OCI-LY1 (cell line): Measurements from ENCODE around the gene GRPEL2.

ENCODE experiments used
- H2AFZ ChIP-seq: fragments of 200-600 bp; sonication (generic), shearing (Covaris generic); 2 replicates; pipeline ENCODE4 v1.6.0; 2014; ENCODE audit warnings: antibody characterized with exemption, mild to moderate bottlenecking, low read length
- H3F3A ChIP-seq: fragments of 200-600 bp; sonication (generic), shearing (Covaris generic); 2 replicates; pipeline ENCODE4 v1.6.0; 2014; ENCODE audit warnings: mild to moderate bottlenecking, antibody characterized with exemption, low read length, moderate library complexity; ENCODE audit not compliant: insufficient read depth
- H3K27ac ChIP-seq: fragments of 200-600 bp; sonication (generic); 2 replicates; pipeline ENCODE4 v1.5.1; 2014; ENCODE audit warnings: low read length, mixed run types, mild to moderate bottlenecking, low read depth; ENCODE audit not compliant: poor library complexity, severe bottlenecking
- H3K27me3 ChIP-seq: fragments of 200-600 bp; sonication (generic); 2 replicates; pipeline ENCODE4 v1.6.0; 2014; ENCODE audit warnings: antibody characterized with exemption, mild to moderate bottlenecking, low read length, moderate library complexity; ENCODE audit not compliant: insufficient read depth
- H3K36me3 ChIP-seq: fragments of 200-600 bp; sonication (generic); 2 replicates; pipeline ENCODE4 v1.6.1; 2014; ENCODE audit warnings: mild to moderate bottlenecking, antibody characterized with exemption, low read length, moderate library complexity, mixed read lengths; ENCODE audit not compliant: insufficient read depth
- H3K4me1 ChIP-seq: fragments of 200-600 bp; sonication (generic); 2 replicates; pipeline ENCODE4 v1.5.1; 2014; ENCODE audit warnings: mild to moderate bottlenecking, low read length, moderate library complexity; ENCODE audit not compliant: insufficient read depth, severe bottlenecking
- H3K4me2 ChIP-seq: fragments of 200-600 bp; sonication (generic), shearing (Covaris generic); 2 replicates; pipeline ENCODE4 v1.6.1; 2014; ENCODE audit warnings: low read length
- H3K4me3 ChIP-seq: fragments of 200-600 bp; sonication (generic); 2 replicates; pipeline ENCODE4 v1.5.1; 2014; ENCODE audit warnings: low read length, low read depth, mild to moderate bottlenecking, mixed read lengths; ENCODE audit not compliant: poor library complexity, severe bottlenecking
- H3K79me2 ChIP-seq: fragments of 200-600 bp; shearing (Covaris generic); 2 replicates; pipeline ENCODE4 v1.6.1; 2016; ENCODE audit warnings: mixed run types, low read length, mixed read lengths; ENCODE audit not compliant: insufficient read depth
- H3K9ac ChIP-seq: fragments of 200-600 bp; sonication (generic), shearing (Covaris generic); 2 replicates; pipeline ENCODE4 v1.6.1; 2014; ENCODE audit warnings: mild to moderate bottlenecking, low read length, mixed read lengths
- H3K9me2 ChIP-seq: fragments of 200-600 bp; sonication (generic), shearing (Covaris generic); 2 replicates; pipeline ENCODE4 v1.6.1; 2014; ENCODE audit warnings: low read depth, mild to moderate bottlenecking, low read length, mixed read lengths
- H3K9me3 ChIP-seq: fragments of 200-600 bp; shearing (Covaris generic); 2 replicates; pipeline ENCODE4 v1.6.1; 2014; ENCODE audit warnings: low read length, mixed read lengths
- H4K20me1 ChIP-seq: fragments of 200-600 bp; sonication (generic), shearing (Covaris generic); 2 replicates; pipeline ENCODE4 v1.6.0; 2016; ENCODE audit warnings: mild to moderate bottlenecking, low read length; ENCODE audit not compliant: insufficient read depth
- EZH2 ChIP-seq: fragments of 200-600 bp; sonication (generic), shearing (Covaris generic); IDR thresholded peaks from 2 replicates; pipeline ENCODE4 v1.8.0; 2017; ENCODE audit warnings: borderline replicate concordance, mixed run types, mild to moderate bottlenecking, antibody characterized with exemption, low read length, moderate library complexity, mixed read lengths
- TF ChIP-seq, protein P1 (sequence below): fragments of 200-600 bp; sonication (generic), shearing (Covaris generic); IDR thresholded peaks from 2 replicates; pipeline ENCODE4 v1.5.1; 2017; ENCODE audit warnings: mild to moderate bottlenecking, antibody characterized with exemption, low read length, moderate library complexity, mixed read lengths

Gene GRPEL2

DNA sequence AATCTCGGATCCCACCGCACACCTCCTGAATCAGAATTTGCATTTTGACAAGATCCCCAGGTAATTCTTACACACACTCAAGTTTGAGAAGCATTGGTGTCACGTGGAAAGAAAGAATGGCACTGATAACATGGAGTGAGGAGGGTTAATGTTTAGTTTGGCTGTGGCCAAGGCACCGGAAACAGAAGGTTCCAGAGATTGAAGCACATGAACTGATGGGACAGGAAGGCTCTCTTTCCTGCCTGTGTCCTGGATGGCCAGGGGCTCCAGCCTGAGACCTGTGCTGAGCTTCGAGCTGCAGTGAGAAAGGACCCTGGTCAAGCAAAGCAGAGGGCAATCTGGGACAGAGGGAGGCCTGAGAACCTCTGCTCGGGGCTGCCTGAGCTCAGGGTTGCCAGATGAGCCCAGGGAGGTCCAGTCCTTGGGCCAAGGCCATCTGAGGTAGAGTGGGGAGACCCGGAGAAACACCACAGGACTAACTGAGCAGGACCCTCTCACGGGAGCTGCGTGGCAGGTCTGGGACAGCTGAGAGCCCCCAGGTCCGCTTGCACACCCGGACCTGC lies 46.4 kb upstream of the GRPEL2 start:
- no peak overlapping the region for H3K4me2 ChIP-seq
- no peaks in the 10 kb centered on the region for H3K9me3 ChIP-seq
- TF ChIP-seq, protein P1, sequence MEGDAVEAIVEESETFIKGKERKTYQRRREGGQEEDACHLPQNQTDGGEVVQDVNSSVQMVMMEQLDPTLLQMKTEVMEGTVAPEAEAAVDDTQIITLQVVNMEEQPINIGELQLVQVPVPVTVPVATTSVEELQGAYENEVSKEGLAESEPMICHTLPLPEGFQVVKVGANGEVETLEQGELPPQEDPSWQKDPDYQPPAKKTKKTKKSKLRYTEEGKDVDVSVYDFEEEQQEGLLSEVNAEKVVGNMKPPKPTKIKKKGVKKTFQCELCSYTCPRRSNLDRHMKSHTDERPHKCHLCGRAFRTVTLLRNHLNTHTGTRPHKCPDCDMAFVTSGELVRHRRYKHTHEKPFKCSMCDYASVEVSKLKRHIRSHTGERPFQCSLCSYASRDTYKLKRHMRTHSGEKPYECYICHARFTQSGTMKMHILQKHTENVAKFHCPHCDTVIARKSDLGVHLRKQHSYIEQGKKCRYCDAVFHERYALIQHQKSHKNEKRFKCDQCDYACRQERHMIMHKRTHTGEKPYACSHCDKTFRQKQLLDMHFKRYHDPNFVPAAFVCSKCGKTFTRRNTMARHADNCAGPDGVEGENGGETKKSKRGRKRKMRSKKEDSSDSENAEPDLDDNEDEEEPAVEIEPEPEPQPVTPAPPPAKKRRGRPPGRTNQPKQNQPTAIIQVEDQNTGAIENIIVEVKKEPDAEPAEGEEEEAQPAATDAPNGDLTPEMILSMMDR, result no peak
- no peak for TF ChIP-seq EZH2
- H3K27ac ChIP-seq, result no peak overlapping the region
- no peaks in the 10 kb centered on the region for H3K79me2 ChIP-seq
- no peak overlapping the region for H2AFZ ChIP-seq
- H3F3A ChIP-seq, result no peaks in the 10 kb centered on the region
- no peaks in the 10 kb centered on the region for H3K27me3 ChIP-seq
- peaks cover 11% of the 10 kb centered on the region for H3K4me1 ChIP-seq
- H4K20me1 ChIP-seq, result no peaks in the 10 kb centered on the region
- H3K9ac ChIP-seq, result no peak overlapping the region
- H3K36me3 ChIP-seq, result no peaks in the 10 kb centered on the region
- no peak overlapping the region for H3K4me3 ChIP-seq
- H3K9me2 ChIP-seq, result no peaks in the 10 kb centered on the region

DNA sequence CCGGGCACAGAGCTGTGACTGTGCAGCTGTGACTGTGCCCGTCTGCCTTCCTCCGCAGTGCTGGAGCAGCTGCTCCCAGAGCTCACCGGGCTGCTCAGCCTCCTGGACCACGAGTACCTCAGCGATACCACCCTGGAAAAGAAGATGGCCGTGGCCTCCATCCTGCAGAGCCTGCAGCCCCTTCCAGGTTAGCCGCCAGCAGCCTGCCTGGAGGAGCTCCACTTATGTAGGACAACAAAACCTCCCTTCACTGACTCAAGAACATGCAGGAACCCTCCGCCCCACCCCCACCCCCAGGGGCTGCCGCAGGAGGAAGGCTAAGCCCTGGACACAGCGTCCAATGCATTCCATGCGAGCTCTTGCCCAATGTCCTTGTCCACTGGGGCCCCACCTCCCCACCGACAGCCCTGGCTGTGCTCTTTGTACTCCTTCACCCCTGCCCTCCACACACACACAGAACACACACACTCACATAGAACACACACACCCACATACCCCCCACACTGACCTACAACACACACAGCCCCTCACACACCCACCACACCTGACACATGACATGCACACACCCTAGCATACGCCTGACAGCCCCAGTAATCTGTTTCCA lies 45.7 kb upstream of the GRPEL2 start:
- Histone ChIP-seq H3K27ac (no peak overlapping the region), H3K9me3 (no peaks in the 10 kb centered on the region), H3K4me3 (no peak overlapping the region), H3K27me3 (no peaks in the 10 kb centered on the region), H3F3A (no peaks in the 10 kb centered on the region), H3K9ac (no peak overlapping the region), H3K4me2 (no peak overlapping the region), H3K9me2 (no peaks in the 10 kb centered on the region), H3K36me3 (no peaks in the 10 kb centered on the region), H3K79me2 (no peaks in the 10 kb centered on the region), H3K4me1 (peaks cover 11% of the 10 kb centered on the region), H4K20me1 (no peaks in the 10 kb centered on the region), H2AFZ (no peak overlapping the region)
- TF ChIP-seq EZH2, result no peak
- TF ChIP-seq, protein P1, result no peak

DNA sequence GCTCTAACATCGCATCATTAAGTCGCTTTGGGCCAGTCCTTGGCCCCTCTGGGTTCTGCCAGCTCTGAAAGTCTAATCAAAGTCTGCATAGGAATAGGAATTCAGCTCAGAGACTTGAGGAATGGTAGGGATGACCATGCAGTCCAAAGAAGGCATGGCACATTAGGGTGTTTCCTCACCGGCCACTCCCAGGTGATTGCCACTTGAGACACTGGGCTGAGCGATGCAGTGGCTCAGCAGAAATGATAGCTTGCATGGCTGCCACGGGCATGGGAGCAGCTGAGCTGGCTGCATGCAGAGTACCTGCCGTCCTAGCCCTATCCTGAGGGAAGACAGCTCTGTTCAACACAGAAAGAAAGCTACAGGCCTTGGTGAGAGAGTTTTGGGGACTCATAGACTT lies 44.9 kb upstream of the GRPEL2 start:
- no peaks in the 10 kb centered on the region for H4K20me1 ChIP-seq
- no peak overlapping the region for H3K27ac ChIP-seq
- no peaks in the 10 kb centered on the region for H3K79me2 ChIP-seq
- no peak overlapping the region for H3K4me2 ChIP-seq
- no peaks in the 10 kb centered on the region for H3F3A ChIP-seq
- H3K36me3 ChIP-seq, result no peaks in the 10 kb centered on the region
- H3K9me3 ChIP-seq, result no peaks in the 10 kb centered on the region
- TF ChIP-seq EZH2, result no peak
- TF ChIP-seq, protein P1, result no peak
- no peaks in the 10 kb centered on the region for H3K9me2 ChIP-seq
- H2AFZ ChIP-seq, result no peak overlapping the region
- H3K27me3 ChIP-seq, result no peaks in the 10 kb centered on the region
- H3K4me1 ChIP-seq, result peaks cover 5% of the 10 kb centered on the region
- no peak overlapping the region for H3K4me3 ChIP-seq
- no peak overlapping the region for H3K9ac ChIP-seq
